A673 (cell line): Measurements from ENCODE around the gene TMPRSS6.

Experiments
- EZH2 ChIP-seq: fragments of 200-600 bp; sonication (generic); IDR thresholded peaks from 2 replicates; pipeline ENCODE4 v1.6.1; 2017; ENCODE audit warnings: borderline replicate concordance, low read depth, mild to moderate bottlenecking, mixed read lengths, antibody characterized with exemption, low read length; ENCODE audit not compliant: poor library complexity, severe bottlenecking
- TF ChIP-seq, protein P1 (sequence below): fragments of 300-800, 200-600 bp; sonication (generic); conservative IDR thresholded peaks from 2 replicates; pipeline ENCODE4 v1.5.1; 2017; ENCODE audit warnings: low read depth, mild to moderate bottlenecking, antibody characterized with exemption, low read length, moderate library complexity, mixed read lengths

DNA sequence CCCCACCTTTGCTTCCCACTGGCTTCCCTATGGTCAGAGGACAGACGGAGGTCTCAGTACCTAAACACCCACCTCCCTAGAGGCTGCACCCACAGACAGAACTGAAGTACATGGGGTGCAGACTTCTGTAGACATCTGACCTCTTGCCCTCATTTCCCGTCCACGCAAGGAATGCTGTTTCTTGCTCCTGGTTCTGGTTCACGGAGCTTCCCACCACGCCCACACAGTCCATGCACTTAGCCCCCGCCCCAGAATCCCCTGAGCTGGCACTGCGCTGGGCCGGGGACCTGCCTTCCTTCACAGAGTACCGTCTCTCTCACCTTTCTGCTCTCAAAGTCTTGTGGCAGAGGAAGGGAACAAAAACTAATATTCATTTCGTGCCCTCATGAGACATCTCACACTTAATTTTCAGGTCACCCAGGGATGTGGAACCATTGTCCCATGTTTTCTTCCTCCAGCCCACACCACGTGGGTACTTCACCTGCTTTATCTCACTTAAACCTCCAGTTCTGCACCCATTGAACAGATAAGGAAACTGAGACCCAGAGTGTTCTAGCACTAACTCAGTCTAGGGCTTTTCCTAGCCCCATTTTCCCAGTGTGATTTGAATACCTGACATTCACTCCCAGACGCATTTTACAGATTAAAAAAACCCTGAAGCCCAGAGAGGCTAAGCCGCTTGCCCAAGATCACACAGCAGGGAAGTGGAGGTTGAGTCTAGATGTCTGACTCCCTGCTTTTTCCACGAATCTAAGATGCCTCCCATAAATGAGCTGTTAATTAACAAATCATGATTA, 5.7 kb downstream of the TMPRSS6 start:
- TF ChIP-seq, protein P1, sequence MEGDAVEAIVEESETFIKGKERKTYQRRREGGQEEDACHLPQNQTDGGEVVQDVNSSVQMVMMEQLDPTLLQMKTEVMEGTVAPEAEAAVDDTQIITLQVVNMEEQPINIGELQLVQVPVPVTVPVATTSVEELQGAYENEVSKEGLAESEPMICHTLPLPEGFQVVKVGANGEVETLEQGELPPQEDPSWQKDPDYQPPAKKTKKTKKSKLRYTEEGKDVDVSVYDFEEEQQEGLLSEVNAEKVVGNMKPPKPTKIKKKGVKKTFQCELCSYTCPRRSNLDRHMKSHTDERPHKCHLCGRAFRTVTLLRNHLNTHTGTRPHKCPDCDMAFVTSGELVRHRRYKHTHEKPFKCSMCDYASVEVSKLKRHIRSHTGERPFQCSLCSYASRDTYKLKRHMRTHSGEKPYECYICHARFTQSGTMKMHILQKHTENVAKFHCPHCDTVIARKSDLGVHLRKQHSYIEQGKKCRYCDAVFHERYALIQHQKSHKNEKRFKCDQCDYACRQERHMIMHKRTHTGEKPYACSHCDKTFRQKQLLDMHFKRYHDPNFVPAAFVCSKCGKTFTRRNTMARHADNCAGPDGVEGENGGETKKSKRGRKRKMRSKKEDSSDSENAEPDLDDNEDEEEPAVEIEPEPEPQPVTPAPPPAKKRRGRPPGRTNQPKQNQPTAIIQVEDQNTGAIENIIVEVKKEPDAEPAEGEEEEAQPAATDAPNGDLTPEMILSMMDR: no peak
- TF ChIP-seq EZH2: no peak
